A673 (cell line): ENCODE results near the gene MRGPRD. TPM values are rescaled to one million over a fixed set of nuclear protein-coding genes. Genes with fewer than 3 reads are reported as not detected.

Source experiments
- BruUV-seq: library from RNA; stranded (reverse); fragments of 400-500 nt; replicated peaks from 2 replicates; lab custom pipeline; 2021; lab: Mats Ljungman, UMichigan
- CTCF ChIA-PET: fragments of 300-600 bp; sonication (Branson Sonifier 250); formaldehyde crosslinking; loops from one replicate; lab custom pipeline; 2022; ENCODE audit warnings: antibody characterized with exemption; lab: Charles Lee
- POLR2A ChIA-PET: fragments of 300-600 bp; sonication (Branson Sonifier 250); formaldehyde crosslinking; loops from one replicate; lab custom pipeline; 2022; ENCODE audit warnings: antibody characterized with exemption; ENCODE audit not compliant: low non-redundant PET; lab: Charles Lee
- DNase-seq: peaks from one replicate; pipeline ENCODE4 v3.0.0-alpha.2; 2015; ENCODE audit warnings: low spot score
- H3K27ac ChIP-seq: fragments of 200-600 bp; sonication (generic); 2 replicates; pipeline ENCODE4 v1.5.1; 2016; ENCODE audit warnings: mixed run types, low read depth, mild to moderate bottlenecking, mixed read lengths, antibody characterized with exemption, low read length; ENCODE audit not compliant: poor library complexity, severe bottlenecking
- H3K27me3 ChIP-seq: fragments of 200-600 bp; sonication (generic); replicated peaks from 2 replicates; pipeline ENCODE4 v1.6.1; 2017; ENCODE audit warnings: mixed run types, low read depth, mild to moderate bottlenecking, mixed read lengths, antibody characterized with exemption, low read length; ENCODE audit not compliant: insufficient read depth, poor library complexity
- H3K36me3 ChIP-seq: fragments of 200-600 bp; sonication (generic); 2 replicates; pipeline ENCODE4 v1.6.1; 2016; ENCODE audit warnings: mixed run types, mild to moderate bottlenecking, mixed read lengths, antibody characterized with exemption, low read length; ENCODE audit not compliant: insufficient read depth, poor library complexity, severe bottlenecking
- H3K4me1 ChIP-seq: fragments of 200-600 bp; sonication (generic); 2 replicates; pipeline ENCODE4 v1.6.1; 2017; ENCODE audit warnings: mixed run types, mild to moderate bottlenecking, mixed read lengths, antibody characterized with exemption, low read length; ENCODE audit not compliant: insufficient read depth, poor library complexity, severe bottlenecking
- H3K4me3 ChIP-seq: fragments of 200-600 bp; sonication (generic); 2 replicates; pipeline ENCODE4 v1.5.1; 2016; ENCODE audit warnings: low read depth, mixed run types, mild to moderate bottlenecking, mixed read lengths, low read length; ENCODE audit not compliant: poor library complexity, severe bottlenecking
- H3K9me3 ChIP-seq: fragments of 200-600 bp; sonication (generic); 2 replicates; pipeline ENCODE4 v1.6.1; 2016; ENCODE audit warnings: mixed run types, low read depth, mild to moderate bottlenecking, mixed read lengths, antibody characterized with exemption, low read length; ENCODE audit not compliant: poor library complexity, severe bottlenecking
- CTCF ChIP-seq: fragments of 300-800, 200-600 bp; sonication (generic); conservative IDR thresholded peaks from 2 replicates; pipeline ENCODE4 v1.5.1; 2017; ENCODE audit warnings: low read depth, mild to moderate bottlenecking, antibody characterized with exemption, low read length, moderate library complexity, mixed read lengths
- EZH2 ChIP-seq: fragments of 200-600 bp; sonication (generic); IDR thresholded peaks from 2 replicates; pipeline ENCODE4 v1.6.1; 2017; ENCODE audit warnings: borderline replicate concordance, low read depth, mild to moderate bottlenecking, mixed read lengths, antibody characterized with exemption, low read length; ENCODE audit not compliant: poor library complexity, severe bottlenecking
- intact Hi-C: fragments of 100-400 bp; cut with micrococcal nuclease; formaldehyde crosslinking; loops from one replicate; pipeline ENCODE4 v1.10.0; 2022; ENCODE audit not compliant: unreplicated experiment
- total RNA-seq: library from RNA; stranded (reverse); gene quantifications from 2 replicates; pipeline ENCODE4 v1.2.3, GENCODE V29; 2021

MRGPRD gene
- total RNA-seq, 1 experiment from 2014 or later, result not detected

GRCh38 chr11:68997124-68997994, 16.6 kb upstream of the MRGPRD start:
- no peak for TF ChIP-seq EZH2
- TF ChIP-seq CTCF, result no peak
- intact Hi-C loops, result no loop called here
- H3K9me3 ChIP-seq, result no peaks in the 10 kb centered on the region
- no peak for DNase-seq
- BruUV-seq, result no TSS peak
- ChIA-PET POLR2A (interaction anchor here (0.5 to 0.6 kb wide), 2 partner anchors 11 to 15 kb away, joined by 3 to 5 read pairs; no protein-coding TSS in a partner anchor), CTCF (no interaction called here)
- H3K36me3 ChIP-seq, result no peaks in the 10 kb centered on the region
- H3K4me1 ChIP-seq, result peaks cover 10% of the 10 kb centered on the region
- no peak overlapping the region for H3K4me3 ChIP-seq
- no peak overlapping the region for H3K27ac ChIP-seq
- H3K27me3 ChIP-seq, result no peaks in the 10 kb centered on the region

GRCh38 chr11:68996376-68997123, 15.8 kb upstream of the MRGPRD start:
- intact Hi-C loops, result no loop called here
- no peak overlapping the region for H3K4me3 ChIP-seq
- no peaks in the 10 kb centered on the region for H3K36me3 ChIP-seq
- no TSS peak for BruUV-seq
- no peaks in the 10 kb centered on the region for H3K27me3 ChIP-seq
- peaks cover 10% of the 10 kb centered on the region for H3K4me1 ChIP-seq
- H3K27ac ChIP-seq, result no peak overlapping the region
- TF ChIP-seq CTCF, result no peak
- no peak for TF ChIP-seq EZH2
- ChIA-PET POLR2A (interaction anchor here (0.5 kb wide), 1 partner anchor 16 kb away, joined by 5 read pairs; no protein-coding TSS in a partner anchor), CTCF (no interaction called here)
- no peak for DNase-seq
- no peaks in the 10 kb centered on the region for H3K9me3 ChIP-seq

GRCh38 chr11:68994894-68995285, 14.1 kb upstream of the MRGPRD start:
- CTCF ChIA-PET, result interaction anchor here (0.7 kb wide), 1 partner anchor 137 kb away, joined by 6 read pairs; no protein-coding TSS in a partner anchor
- intact Hi-C loops, result no loop called here
- no TSS peak for BruUV-seq
- no peaks in the 10 kb centered on the region for H3K9me3 ChIP-seq
- DNase-seq, result peak; percentile 60
- TF ChIP-seq EZH2 (no peak), CTCF (no peak)
- no peak overlapping the region for H3K27ac ChIP-seq
- H3K36me3 ChIP-seq, result no peaks in the 10 kb centered on the region
- H3K27me3 ChIP-seq, result no peaks in the 10 kb centered on the region
- no peak overlapping the region for H3K4me3 ChIP-seq
- POLR2A ChIA-PET, result interaction anchor here (0.6 kb wide), 1 partner anchor 13 kb away, joined by 11 read pairs; no protein-coding TSS in a partner anchor
- H3K4me1 ChIP-seq, result peaks cover 10% of the 10 kb centered on the region
